ENCODE measurements around the gene CACNA1S.

Gene CACNA1S

DNA sequence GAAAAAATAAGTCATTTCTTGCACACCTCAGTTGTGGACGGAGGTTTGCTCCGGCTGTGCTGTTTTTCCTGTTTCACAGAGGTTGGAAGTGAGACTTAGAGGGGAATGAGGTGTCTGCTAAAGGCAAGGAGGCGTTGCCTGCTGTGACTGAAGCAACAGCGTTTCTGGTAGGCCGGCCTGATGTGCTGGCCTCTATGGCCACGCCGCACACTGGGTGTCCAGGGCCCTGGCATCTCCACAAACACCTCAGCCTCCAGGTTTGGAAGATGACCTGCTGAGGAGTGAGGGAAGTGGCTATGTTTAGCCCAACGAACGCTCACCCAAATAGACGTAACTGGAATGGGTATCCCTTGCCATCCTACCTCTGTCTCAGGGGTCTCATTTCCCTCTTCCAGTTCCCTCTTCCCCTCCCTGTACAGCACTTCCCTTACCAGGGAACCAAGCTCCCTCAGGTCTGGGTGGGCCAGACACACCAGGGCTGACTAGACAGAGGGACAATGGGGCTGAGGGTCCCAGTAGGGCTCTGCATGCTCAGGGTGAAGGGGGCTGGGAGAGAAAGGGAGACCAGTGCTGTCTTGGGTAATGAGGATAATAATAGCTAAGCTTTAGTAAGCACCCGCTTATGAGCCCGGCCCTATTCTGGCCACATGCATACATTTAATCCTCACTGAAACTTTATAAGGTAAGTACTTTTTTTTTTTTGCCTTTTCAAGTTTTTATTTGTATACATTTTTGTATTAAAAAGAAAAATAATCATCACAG lies 11.9 kb downstream of the CACNA1S start:
- H2AFZ ChIP-seq (ENCODE audit: low read length): no peak overlapping the region
- no peak for TF ChIP-seq EZH2 (IDR thresholded peaks at IDR 0.05; ENCODE audit: borderline replicate concordance, low read length)
- TF ChIP-seq, protein P1, sequence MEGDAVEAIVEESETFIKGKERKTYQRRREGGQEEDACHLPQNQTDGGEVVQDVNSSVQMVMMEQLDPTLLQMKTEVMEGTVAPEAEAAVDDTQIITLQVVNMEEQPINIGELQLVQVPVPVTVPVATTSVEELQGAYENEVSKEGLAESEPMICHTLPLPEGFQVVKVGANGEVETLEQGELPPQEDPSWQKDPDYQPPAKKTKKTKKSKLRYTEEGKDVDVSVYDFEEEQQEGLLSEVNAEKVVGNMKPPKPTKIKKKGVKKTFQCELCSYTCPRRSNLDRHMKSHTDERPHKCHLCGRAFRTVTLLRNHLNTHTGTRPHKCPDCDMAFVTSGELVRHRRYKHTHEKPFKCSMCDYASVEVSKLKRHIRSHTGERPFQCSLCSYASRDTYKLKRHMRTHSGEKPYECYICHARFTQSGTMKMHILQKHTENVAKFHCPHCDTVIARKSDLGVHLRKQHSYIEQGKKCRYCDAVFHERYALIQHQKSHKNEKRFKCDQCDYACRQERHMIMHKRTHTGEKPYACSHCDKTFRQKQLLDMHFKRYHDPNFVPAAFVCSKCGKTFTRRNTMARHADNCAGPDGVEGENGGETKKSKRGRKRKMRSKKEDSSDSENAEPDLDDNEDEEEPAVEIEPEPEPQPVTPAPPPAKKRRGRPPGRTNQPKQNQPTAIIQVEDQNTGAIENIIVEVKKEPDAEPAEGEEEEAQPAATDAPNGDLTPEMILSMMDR (IDR thresholded peaks at IDR 0.05; ENCODE audit: low read length): no peak
- no peak overlapping the region for H3K4me2 ChIP-seq (ENCODE audit: low read length)
- H3K27ac ChIP-seq (ENCODE audit: low read depth, low read length, poor library complexity, severe bottlenecking): no peak overlapping the region
- no peaks in the 10 kb centered on the region for H3F3A ChIP-seq (ENCODE audit: insufficient read depth, low read length)
- no peaks in the 10 kb centered on the region for H3K4me1 ChIP-seq (ENCODE audit: insufficient read depth, low read length, severe bottlenecking)
- H3K9ac ChIP-seq (ENCODE audit: low read length): no peak overlapping the region
- H3K27me3 ChIP-seq (ENCODE audit: insufficient read depth, low read length): 0 out of 2 replicates have a peak, but pooled peaks cover 5% of the 10 kb centered on the region
- H3K36me3 ChIP-seq (ENCODE audit: insufficient read depth, low read length): no peaks in the 10 kb centered on the region
- no peaks in the 10 kb centered on the region for H3K9me2 ChIP-seq (ENCODE audit: low read depth, low read length)
- H4K20me1 ChIP-seq (ENCODE audit: insufficient read depth, low read length): no peaks in the 10 kb centered on the region
- no peak overlapping the region for H3K4me3 ChIP-seq (ENCODE audit: low read depth, low read length, poor library complexity, severe bottlenecking)
- no peaks in the 10 kb centered on the region for H3K79me2 ChIP-seq (ENCODE audit: insufficient read depth, low read length)
- no peaks in the 10 kb centered on the region for H3K9me3 ChIP-seq (ENCODE audit: low read length)

DNA sequence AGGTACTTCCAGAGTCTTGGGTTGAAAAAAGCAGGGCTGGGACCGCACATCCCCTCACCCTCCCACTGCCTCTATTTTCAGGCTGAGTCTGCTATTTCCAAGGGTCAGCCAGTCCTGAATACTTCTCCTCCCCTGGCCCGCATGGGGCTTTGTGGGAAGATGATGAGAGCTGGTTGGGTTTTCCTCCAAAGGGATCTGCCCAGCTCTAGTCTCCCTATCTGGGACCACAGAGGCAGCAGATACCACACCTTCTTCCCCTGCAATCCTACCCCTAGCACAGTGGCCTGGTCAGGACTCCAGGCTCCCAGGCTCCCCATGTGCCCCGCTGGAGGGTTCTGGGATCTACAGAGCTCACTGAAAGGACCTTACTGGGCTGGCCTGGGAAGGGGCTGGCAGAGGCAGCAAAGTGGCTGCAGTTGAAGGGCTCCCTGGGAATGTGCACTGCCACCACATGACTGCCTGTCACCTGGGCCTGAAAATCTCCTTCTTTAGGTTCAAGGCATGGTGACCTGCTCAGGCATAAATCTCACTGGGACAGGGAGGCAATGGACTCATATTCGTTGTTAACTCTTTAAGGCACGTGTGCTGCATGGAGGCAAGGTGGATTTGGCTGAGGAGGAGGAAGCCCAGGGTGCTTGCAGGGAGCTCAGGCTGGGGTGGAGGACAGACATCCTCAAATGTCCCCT lies 13.1 kb downstream of the CACNA1S start:
- Histone ChIP-seq H3K9me3 (ENCODE audit: low read length) (no peaks in the 10 kb centered on the region), H3K4me3 (ENCODE audit: low read depth, low read length, poor library complexity, severe bottlenecking) (no peak overlapping the region), H3K4me2 (ENCODE audit: low read length) (no peak overlapping the region), H2AFZ (ENCODE audit: low read length) (no peak overlapping the region), H4K20me1 (ENCODE audit: insufficient read depth, low read length) (no peaks in the 10 kb centered on the region), H3K27me3 (ENCODE audit: insufficient read depth, low read length) (0 out of 2 replicates have a peak, but pooled peaks cover 5% of the 10 kb centered on the region), H3K27ac (ENCODE audit: low read depth, low read length, poor library complexity, severe bottlenecking) (no peak overlapping the region), H3K79me2 (ENCODE audit: insufficient read depth, low read length) (no peaks in the 10 kb centered on the region), H3K9ac (ENCODE audit: low read length) (no peak overlapping the region), H3K9me2 (ENCODE audit: low read depth, low read length) (no peaks in the 10 kb centered on the region), H3K4me1 (ENCODE audit: insufficient read depth, low read length, severe bottlenecking) (no peaks in the 10 kb centered on the region), H3F3A (ENCODE audit: insufficient read depth, low read length) (no peaks in the 10 kb centered on the region), H3K36me3 (ENCODE audit: insufficient read depth, low read length) (no peaks in the 10 kb centered on the region)
- no peak for TF ChIP-seq EZH2 (IDR thresholded peaks at IDR 0.05; ENCODE audit: borderline replicate concordance, low read length)
- TF ChIP-seq, protein P1 (IDR thresholded peaks at IDR 0.05; ENCODE audit: low read length): no peak

DNA sequence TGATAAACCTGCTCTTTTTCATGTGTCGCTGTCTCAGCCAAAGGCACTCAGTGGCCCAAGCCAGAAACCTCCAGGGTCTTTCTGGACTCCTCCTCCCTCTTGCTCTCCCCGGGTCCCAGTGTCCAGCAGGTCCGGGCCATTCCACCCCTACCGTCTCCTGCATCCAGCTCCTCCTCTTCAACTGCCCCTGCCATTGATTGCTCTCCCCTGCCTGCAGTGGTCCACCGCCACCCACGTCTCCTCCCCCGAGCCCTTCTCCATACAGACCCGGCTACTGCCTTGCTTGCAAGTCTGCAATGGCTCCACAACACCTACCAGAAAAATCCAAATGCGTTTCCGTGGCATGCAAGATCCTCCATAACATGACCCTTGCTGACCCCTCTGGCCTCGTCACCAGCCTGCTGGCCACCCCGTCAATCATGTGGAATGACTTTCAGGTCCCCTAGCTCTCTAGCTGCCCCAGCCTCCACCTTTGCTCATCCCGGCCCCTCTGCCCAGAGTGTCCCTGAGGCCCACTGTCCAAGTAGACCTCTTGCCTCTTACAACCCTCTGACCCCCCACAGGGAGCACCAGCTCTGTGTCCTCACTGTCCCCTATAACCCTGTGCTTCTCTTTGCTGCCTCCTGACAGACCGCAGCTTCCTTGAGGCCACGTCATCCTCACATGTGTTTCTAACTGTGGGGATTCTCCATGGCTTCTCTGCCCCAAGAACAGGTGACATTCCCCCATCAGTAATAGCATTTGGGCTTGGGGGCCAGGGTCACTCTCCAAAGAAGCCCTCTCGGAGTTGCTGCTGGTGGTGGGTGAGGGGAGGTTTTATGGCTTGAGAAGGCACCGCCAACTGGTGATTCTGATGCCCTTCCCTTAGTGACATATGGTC lies 15.0 kb downstream of the CACNA1S start:
- H3K27ac ChIP-seq (ENCODE audit: low read depth, low read length, poor library complexity, severe bottlenecking): no peak overlapping the region
- H3K4me2 ChIP-seq (ENCODE audit: low read length): no peak overlapping the region
- H3K9ac ChIP-seq (ENCODE audit: low read length): no peak overlapping the region
- no peak overlapping the region for H3K4me3 ChIP-seq (ENCODE audit: low read depth, low read length, poor library complexity, severe bottlenecking)
- no peaks in the 10 kb centered on the region for H3K4me1 ChIP-seq (ENCODE audit: insufficient read depth, low read length, severe bottlenecking)
- no peaks in the 10 kb centered on the region for H3K79me2 ChIP-seq (ENCODE audit: insufficient read depth, low read length)
- TF ChIP-seq, protein P1 (IDR thresholded peaks at IDR 0.05; ENCODE audit: low read length): no peak
- TF ChIP-seq EZH2 (IDR thresholded peaks at IDR 0.05; ENCODE audit: borderline replicate concordance, low read length): no peak
- no peaks in the 10 kb centered on the region for H3K9me3 ChIP-seq (ENCODE audit: low read length)
- no peaks in the 10 kb centered on the region for H3K9me2 ChIP-seq (ENCODE audit: low read depth, low read length)
- H2AFZ ChIP-seq (ENCODE audit: low read length): no peak overlapping the region
- H3F3A ChIP-seq (ENCODE audit: insufficient read depth, low read length): no peaks in the 10 kb centered on the region
- no peaks in the 10 kb centered on the region for H4K20me1 ChIP-seq (ENCODE audit: insufficient read depth, low read length)
- peaks cover 9% of the 10 kb centered on the region; the same call in 1 of the 2 replicates for H3K27me3 ChIP-seq (ENCODE audit: insufficient read depth, low read length)
- no peaks in the 10 kb centered on the region for H3K36me3 ChIP-seq (ENCODE audit: insufficient read depth, low read length)
